ENCODE measurements around the gene EPS15.
"Not testable (repeated sequence)": the region's sequence is repeated elsewhere in the genome, so short reads cannot be mapped to it uniquely, and the experiment has no call there.

Gene EPS15

DNA sequence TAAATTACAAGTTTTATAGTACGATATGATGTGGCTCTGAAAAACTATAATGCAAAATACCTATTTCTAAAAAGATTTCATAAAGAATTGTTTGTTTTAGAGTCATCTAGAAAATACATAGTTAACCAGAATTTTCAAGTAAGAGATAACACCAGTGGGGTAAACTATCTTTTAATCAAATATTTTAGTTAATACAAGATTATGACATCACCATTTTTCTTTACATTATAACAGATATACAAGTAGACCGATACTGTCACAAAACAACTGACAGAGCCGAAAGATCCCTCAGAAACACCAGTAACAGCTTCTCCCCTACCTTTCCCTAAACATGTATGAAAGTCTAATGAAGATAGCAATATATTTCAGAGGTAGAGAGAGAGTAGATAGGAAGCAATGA, 54.2 kb downstream of the EPS15 start:
- DNase-seq: no peak

DNA sequence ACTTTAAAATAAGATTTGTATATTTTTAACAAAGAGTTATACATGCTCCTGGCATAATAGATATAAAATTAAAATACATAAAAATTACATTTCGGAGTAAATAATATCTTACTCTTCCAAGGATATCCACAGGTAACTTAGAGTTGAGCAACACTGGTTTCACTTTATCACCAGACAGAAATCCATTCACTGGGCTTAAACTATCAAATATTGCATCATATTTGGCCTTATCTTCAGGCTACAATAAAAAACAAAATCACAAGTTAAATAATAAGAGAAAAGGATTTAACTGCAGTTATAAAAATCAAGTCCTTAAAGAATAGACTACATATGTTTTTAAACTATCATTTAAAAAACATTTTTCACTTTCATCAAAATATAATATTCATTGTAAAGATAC, 55.5 kb downstream of the EPS15 start:
- no peak for DNase-seq

- not testable (repeated sequence) for DNase-seq
Measured at GRCh38 chr1:51462289-51462688, 56.8 kb downstream of the EPS15 start.

DNA sequence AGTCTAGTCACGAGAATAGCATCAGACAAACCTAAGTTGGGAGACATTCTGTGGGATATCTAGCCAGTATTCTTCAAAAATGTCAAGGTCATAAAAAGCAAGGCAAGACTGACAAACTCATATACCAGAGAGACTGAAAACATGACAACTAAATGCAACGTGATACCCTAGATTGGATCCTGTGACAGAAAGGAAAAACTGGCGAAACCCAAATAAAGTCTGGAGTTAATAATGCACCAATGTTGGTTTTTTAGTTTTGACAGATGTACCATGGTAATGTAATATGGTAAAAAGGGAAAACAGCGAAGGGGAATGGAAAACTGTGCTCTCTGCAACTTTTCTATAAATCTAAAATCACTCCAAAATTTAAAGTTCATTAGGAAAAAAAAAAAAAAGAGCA, 64.5 kb downstream of the EPS15 start:
- DNase-seq: no peak

DNA sequence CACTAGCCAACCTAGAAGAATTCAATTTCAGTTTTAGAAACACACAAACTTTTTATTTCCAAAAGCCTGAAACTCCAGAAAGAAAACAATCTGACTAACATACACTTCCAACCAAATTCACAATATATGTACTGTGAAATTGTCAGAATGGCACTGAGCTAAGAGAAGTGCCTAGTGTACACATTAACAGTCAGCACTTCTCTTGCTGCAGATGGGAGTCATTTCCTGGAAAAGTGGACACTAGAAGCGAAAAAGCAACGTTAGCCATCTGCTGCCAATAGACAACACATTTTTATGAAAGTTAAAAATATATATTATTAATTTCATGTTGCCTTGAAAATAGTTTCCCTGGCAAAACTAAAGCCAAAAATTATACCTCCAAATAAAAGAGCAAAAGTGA, 66.1 kb downstream of the EPS15 start:
- DNase-seq: no peak

DNA sequence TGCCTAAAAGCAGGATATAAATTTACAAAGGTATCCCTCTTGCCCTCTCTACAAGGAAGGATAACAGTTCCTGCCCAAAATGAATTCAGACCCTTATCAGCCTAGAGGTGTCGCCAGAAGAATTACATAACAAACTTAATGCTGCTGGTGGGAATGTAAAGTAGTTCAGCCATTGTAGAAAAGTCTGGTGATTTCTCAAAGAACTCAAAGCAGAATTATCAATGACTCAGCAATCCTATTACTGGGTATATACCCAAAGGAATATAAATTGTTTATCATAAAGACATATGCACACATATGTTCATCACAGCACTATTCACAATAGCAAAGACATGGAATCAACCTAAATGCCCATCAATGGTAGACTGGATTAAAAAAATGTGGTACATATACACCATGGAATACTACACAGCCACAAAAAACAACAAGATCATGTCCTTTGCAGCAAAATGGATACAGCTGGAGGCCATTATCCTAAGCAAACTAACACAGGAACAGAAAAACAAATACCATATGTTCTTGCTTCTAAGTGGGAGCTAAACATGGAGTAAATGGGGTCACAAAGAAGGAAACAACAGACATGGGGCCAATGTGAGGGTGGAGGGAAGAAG, 70.1 kb downstream of the EPS15 start:
- DNase-seq: not testable (repeated sequence)

GRCh38 chr1:51445351-51446090, 73.5 kb downstream of the EPS15 start:
- DNase-seq: no peak

- DNase-seq: no peak
Measured at GRCh38 chr1:51444534-51445192, 74.4 kb downstream of the EPS15 start.

GRCh38 chr1:51444096-51444495, 75.0 kb downstream of the EPS15 start:
- DNase-seq: no peak

DNA sequence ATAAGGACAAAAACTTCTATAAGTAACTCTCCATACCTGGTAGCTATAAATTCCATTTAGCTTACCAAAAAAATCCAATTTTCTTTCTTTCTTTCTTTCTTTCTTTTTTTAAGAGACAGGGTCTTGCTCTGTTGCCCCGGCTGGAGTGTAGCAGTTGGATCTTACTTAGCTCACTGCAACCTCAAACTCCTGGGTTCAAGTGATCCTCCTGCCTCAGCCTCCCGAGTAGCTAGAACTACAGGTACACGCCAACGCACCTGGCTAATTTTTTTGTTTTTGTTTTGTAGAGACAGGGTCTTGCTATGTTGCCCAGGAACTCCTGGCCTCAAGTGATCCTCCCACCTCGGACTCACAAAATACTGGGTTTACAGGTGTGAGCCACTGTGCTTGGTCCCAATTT, 75.5 kb downstream of the EPS15 start:
- DNase-seq: no peak

DNA sequence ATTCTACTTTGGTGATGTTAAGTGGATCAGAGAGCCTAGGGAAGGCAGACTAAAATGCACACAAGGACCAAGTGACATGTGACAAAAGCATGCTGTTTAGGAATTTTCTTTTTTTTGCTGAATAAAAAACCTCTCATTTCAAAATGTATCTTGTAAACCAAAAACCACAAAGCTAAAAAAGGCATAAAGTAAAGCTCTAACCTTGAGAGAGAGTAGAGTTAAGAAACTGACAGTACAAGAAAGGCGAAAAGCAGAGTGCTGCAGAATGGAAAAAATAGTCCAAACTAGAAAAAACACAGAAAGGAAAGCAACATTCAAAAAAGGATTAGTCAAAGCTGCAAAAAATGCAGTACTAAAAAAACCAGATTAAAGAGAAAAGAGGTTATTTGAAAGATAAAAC, 76.5 kb downstream of the EPS15 start:
- no peak for DNase-seq

- DNase-seq: no peak
Measured at GRCh38 chr1:51442198-51442597, 76.9 kb downstream of the EPS15 start.

DNA sequence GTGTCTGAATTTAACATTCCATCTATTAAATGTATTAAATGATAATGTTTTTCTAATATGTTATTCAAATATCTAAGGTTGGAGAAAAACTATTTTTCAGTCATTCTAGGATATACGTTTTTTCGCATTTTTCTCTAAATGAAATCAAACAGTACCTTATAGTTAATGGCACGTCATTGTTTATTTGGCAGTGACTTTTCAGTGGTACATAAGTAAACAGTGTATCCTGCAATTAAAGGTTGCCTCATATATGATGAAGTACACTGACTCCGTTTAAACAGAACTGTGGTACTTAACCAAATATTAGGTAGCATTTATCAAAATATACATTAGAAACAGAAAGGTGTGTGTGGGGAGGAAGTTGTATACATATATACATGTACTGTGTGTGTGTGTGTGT, 79.2 kb downstream of the EPS15 start:
- DNase-seq: no peak

DNA sequence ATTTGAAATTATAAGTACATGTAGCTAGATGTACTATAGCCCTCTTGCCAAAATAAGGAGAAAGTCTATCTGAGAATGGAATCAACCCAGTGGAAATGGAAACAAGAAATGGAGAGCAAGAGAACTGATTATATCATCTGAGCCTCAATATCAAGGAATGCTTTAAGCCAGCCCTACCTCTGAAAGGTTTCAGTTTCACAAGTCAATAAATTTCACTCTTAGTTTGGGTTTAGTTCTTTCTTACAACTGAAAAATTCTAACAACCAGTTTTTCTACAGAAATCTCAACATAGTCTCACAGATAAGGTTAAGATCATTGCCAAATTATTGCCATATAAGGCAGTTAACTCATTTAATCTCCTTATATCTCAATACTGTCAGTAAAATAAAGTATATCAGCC, 80.0 kb downstream of the EPS15 start:
- DNase-seq: no peak

- DNase-seq: not testable (repeated sequence)
Measured at GRCh38 chr1:51437391-51437790, 81.7 kb downstream of the EPS15 start.

DNA sequence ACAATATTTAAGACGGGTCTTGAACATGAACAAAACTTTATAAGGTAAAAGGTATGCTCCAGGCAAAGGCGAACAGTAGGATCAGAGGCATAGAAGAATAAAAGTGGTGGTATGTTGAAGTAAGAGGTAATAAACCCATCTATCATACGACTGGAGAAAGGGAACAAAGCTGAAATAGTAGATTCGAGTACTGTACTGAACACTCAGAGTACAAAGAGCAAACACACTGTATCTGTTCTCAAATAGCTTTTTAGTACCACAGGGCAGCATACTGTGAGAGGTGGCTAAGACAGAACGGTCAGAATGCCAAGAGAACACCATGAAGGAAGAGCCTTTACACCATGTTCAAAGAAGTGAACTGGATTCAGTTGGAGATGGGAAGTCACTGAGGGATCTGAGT, 83.2 kb downstream of the EPS15 start:
- DNase-seq: no peak

GRCh38 chr1:51433972-51434510, 85.0 kb downstream of the EPS15 start:
- no peak for DNase-seq

- DNase-seq: no peak
Measured at GRCh38 chr1:51433269-51433971, 85.6 kb downstream of the EPS15 start.

GRCh38 chr1:51432146-51432545, 86.9 kb downstream of the EPS15 start:
- no peak for DNase-seq

DNA sequence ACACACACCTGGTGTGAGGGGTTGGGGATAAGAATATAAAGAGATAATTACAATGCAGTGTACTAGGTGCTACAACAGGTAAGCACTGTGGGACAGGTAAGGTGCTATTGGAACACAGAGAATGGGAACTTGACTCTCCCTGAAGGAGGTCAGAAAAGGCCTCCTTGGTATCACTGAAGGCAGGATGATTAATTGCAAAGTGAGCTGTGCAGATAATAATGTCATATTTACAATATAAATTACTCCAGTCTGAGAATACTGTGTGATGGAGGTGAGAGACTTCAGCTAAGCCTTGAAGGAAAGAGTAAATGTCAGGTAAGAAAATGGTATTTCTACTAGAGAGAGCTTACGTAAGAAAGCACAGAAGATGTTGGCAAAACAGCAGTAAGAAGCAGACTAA, 91.6 kb downstream of the EPS15 start:
- DNase-seq: no peak

DNA sequence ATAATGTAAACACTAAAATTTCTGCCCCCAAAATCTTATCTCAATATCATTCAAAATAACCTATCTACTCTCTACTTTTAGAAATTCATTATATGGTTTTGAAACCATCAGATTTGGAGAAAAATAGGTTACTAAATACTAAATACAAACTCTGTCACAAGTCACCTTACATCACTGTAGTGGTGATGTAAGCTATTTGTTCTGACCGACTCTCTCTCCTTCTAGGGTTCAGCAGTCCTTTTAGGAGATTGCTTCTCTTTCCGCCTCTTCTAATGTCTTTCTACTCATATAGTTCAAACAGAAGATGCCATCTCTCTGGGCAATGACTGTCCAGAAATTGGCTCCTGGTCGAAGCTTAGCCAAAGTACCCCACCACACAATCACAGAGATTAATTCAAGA, 93.1 kb downstream of the EPS15 start:
- no peak for DNase-seq

GRCh38 chr1:51425273-51425672, 93.8 kb downstream of the EPS15 start:
- DNase-seq: no peak

GRCh38 chr1:51423073-51423821, 95.8 kb downstream of the EPS15 start:
- no peak for DNase-seq
